ENCODE data around the gene VAMP2. TPM values are rescaled to one million over a fixed set of nuclear protein-coding genes. Genes with fewer than 3 reads are reported as not detected.
A peak's percentile ranks its signal among the peaks of the same experiment; 100 is the strongest.

The VAMP2 gene
- total and polyA plus RNA-seq, 9 of the 15 experiments (the other 6 are each of a cell fraction or from before 2014, with no cell fraction given) = 2.3 to 31.8 (median 6.0) TPM

GRCh38 chr17:8118769-8119580 lies 43.8 kb downstream of the VAMP2 start (continued):
- TF ChIP-seq BRD4 (IDR thresholded peaks at IDR 0.05) (peak; percentile 90), KLF16 (IDR thresholded peaks at IDR 0.05) (peak; percentile 42; the same call in 1 of the 2 replicates), ETV1 (tag; conservative IDR thresholded peaks at IDR 0.05; ENCODE audit: low read depth) (0 out of 2 replicates have a peak, but pooled peaks have one; percentile 12), ZNF592 (IDR thresholded peaks at IDR 0.05) (peak; percentile 82), GTF3C2 (IDR thresholded peaks at IDR 0.05; ENCODE audit: borderline replicate concordance, extremely low read depth, insufficient read length) (peak; percentile 75), CHD4 (IDR thresholded peaks at IDR 0.05; ENCODE audit: insufficient read depth, insufficient replicate concordance, low read depth, low read length, poor library complexity, severe bottlenecking) (no peak), CEBPB (tag; IDR thresholded peaks at IDR 0.05) (no peak), ZBTB7A (IDR thresholded peaks at IDR 0.05; ENCODE audit: borderline replicate concordance, control insufficient read depth, low read depth, low read length) (0 out of 2 replicates have a peak, but pooled peaks have one; percentile 6), TAF7 (tag; IDR thresholded peaks at IDR 0.05) (no peak), NFATC3 (IDR thresholded peaks at IDR 0.05) (0 out of 2 replicates have a peak, but pooled peaks have one; percentile 12), POLR2H (tag; IDR thresholded peaks at IDR 0.05; ENCODE audit: low read depth) (peak; percentile 99), ATF1 (CRISPR knock-in tag; IDR thresholded peaks at IDR 0.05) (no peak), ATF1 (tag; IDR thresholded peaks at IDR 0.05) (0 out of 2 replicates have a peak, but pooled peaks have one; percentile 10), CSDE1 (IDR thresholded peaks at IDR 0.05) (peak in 1 of 2 experiments; percentile 77; a peak in 2 of 4 replicates)
